RWPE2 (cell line): ENCODE data around the gene STX7.

Experiments used
- ATAC-seq: fragments of 200-7000 bp; cut with Tn5 transposase; 3 replicates; pipeline ENCODE4 v1.9.1; 2021; ENCODE audit warnings: low read depth
- DNase-seq: peaks from one replicate; pipeline ENCODE4 v3.0.0-alpha.2; 2020; ENCODE audit warnings: low spot score
- H3K27ac ChIP-seq: fragments of 450-650 bp; 2 replicates; pipeline ENCODE4 v1.5.1; 2017; ENCODE audit warnings: mild to moderate bottlenecking; ENCODE audit not compliant: poor library complexity, severe bottlenecking
- H3K27me3 ChIP-seq: fragments of 250-450 bp; sonication (Bioruptor Pico); 2 replicates; pipeline ENCODE4 v1.5.1; 2021; ENCODE audit warnings: mild to moderate bottlenecking, moderate library complexity; ENCODE audit not compliant: insufficient read depth, poor library complexity, severe bottlenecking
- H3K36me3 ChIP-seq: fragments of 250-450 bp; sonication (Bioruptor Pico); 2 replicates; pipeline ENCODE4 v1.5.1; 2020; ENCODE audit warnings: low read depth, mild to moderate bottlenecking, moderate library complexity
- H3K4me1 ChIP-seq: fragments of 250-450 bp; sonication (Bioruptor Pico); 2 replicates; pipeline ENCODE4 v1.5.1; 2021; ENCODE audit warnings: mild to moderate bottlenecking, moderate library complexity; ENCODE audit not compliant: insufficient read depth, poor library complexity, severe bottlenecking
- H3K4me3 ChIP-seq: fragments of 250-450 bp; sonication (Bioruptor Pico); 2 replicates; pipeline ENCODE4 v1.5.1; 2021; ENCODE audit warnings: mild to moderate bottlenecking, moderate library complexity; ENCODE audit not compliant: severe bottlenecking
- H3K9me3 ChIP-seq: fragments of 250-450 bp; sonication (Bioruptor Pico); 2 replicates; pipeline ENCODE4 v1.5.1; 2021; ENCODE audit warnings: mild to moderate bottlenecking, moderate library complexity; ENCODE audit not compliant: severe bottlenecking
- CTCF ChIP-seq: fragments of 450-650 bp; IDR thresholded peaks from one replicate; pipeline ENCODE4 v1.5.1; 2017; ENCODE audit warnings: mild to moderate bottlenecking, moderate library complexity; ENCODE audit not compliant: poor library complexity, severe bottlenecking

Gene STX7

GRCh38 chr6:132475925-132476324, 37.0 kb downstream of the STX7 start:
- ATAC-seq (no peak), DNase-seq (no peak)
- Histone ChIP-seq H3K4me1 (no peaks in the 10 kb centered on the region), H3K9me3 (no peaks in the 10 kb centered on the region), H3K27ac (no peak overlapping the region), H3K27me3 (no peaks in the 10 kb centered on the region), H3K36me3 (peaks cover 16% of the 10 kb centered on the region), H3K4me3 (no peak overlapping the region)
- no peak for TF ChIP-seq CTCF

DNA sequence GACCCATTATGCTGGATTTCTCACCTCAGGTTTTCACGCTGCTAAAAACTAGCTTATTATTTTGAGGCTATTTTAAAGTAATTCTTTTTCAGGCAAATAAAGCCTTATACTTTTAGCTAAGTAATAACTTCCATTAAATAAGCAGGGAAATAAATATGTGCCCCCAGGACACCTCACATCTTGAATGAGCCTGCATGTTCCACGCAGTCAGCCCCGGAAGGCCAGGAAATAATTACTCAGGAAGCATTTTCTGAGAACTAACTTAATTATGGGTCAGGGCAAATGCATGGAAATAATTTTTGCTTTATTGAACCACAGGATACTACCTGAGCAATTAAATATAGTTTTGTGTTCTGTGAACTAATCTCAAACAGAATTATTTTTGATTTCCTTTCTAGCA, 41.1 kb downstream of the STX7 start:
- DNase-seq (no peak), ATAC-seq (no peak)
- Histone ChIP-seq H3K27ac (no peak overlapping the region), H3K36me3 (peaks cover 51% of the 10 kb centered on the region), H3K4me1 (no peaks in the 10 kb centered on the region), H3K4me3 (no peak overlapping the region), H3K9me3 (no peaks in the 10 kb centered on the region), H3K27me3 (no peaks in the 10 kb centered on the region)
- TF ChIP-seq CTCF = no peak

GRCh38 chr6:132466952-132467351, 46.0 kb downstream of the STX7 start:
- no peaks in the 10 kb centered on the region for H3K27me3 ChIP-seq
- H3K4me1 ChIP-seq = no peaks in the 10 kb centered on the region
- no peak overlapping the region for H3K4me3 ChIP-seq
- H3K36me3 ChIP-seq = peaks cover 66% of the 10 kb centered on the region
- DNase-seq (no peak), ATAC-seq (no peak)
- no peak overlapping the region for H3K27ac ChIP-seq
- no peak for TF ChIP-seq CTCF
- no peaks in the 10 kb centered on the region for H3K9me3 ChIP-seq

GRCh38 chr6:132465530-132466485, 47.1 kb downstream of the STX7 start:
- no peak for DNase-seq

More at GRCh38 chr6:132465530-132466485, 47.1 kb downstream of the STX7 start:
- Histone ChIP-seq H3K27me3 (no peaks in the 10 kb centered on the region), H3K4me3 (no peak overlapping the region), H3K27ac (no peak overlapping the region), H3K4me1 (no peaks in the 10 kb centered on the region), H3K9me3 (no peaks in the 10 kb centered on the region), H3K36me3 (peaks cover 66% of the 10 kb centered on the region)
- ATAC-seq = no peak
- no peak for TF ChIP-seq CTCF
